BLaER1 (cell line): ENCODE measurements around the gene HPGD.

Experiments used
- H3K27ac ChIP-seq: shearing (Covaris generic); formaldehyde crosslinking; 2 replicates; pipeline ENCODE4 v1.8.1; 2022
- H3K27me3 ChIP-seq: shearing (Covaris generic); formaldehyde crosslinking; 2 replicates; pipeline ENCODE4 v1.8.1; 2022
- H3K36me3 ChIP-seq: shearing (Covaris generic); formaldehyde crosslinking; 2 replicates; pipeline ENCODE4 v1.8.1; 2022
- H3K4me1 ChIP-seq: shearing (Covaris generic); formaldehyde crosslinking; 2 replicates; pipeline ENCODE4 v1.8.1; 2022
- H3K4me2 ChIP-seq: shearing (Covaris generic); formaldehyde crosslinking; 2 replicates; pipeline ENCODE4 v1.8.1; 2022
- H3K4me3 ChIP-seq: shearing (Covaris generic); formaldehyde crosslinking; 2 replicates; pipeline ENCODE4 v1.8.1; 2022
- H3K9ac ChIP-seq: shearing (Covaris generic); formaldehyde crosslinking; 2 replicates; pipeline ENCODE4 v1.8.1; 2022
- H3K9me3 ChIP-seq: shearing (Covaris generic); formaldehyde crosslinking; 2 replicates; pipeline ENCODE4 v1.8.1; 2022
- H4K20me1 ChIP-seq: shearing (Covaris generic); formaldehyde crosslinking; 2 replicates; pipeline ENCODE4 v1.8.1; 2022
- Cebpa-rat ChIP-seq: shearing (Covaris generic); IDR thresholded peaks from 2 replicates; pipeline ENCODE4 v1.8.1; 2022

Gene HPGD

GRCh38 chr4:174549721-174550120 lies 27.4 kb upstream of the HPGD start:
- Histone ChIP-seq H3K4me2 (no peak overlapping the region), H3K27ac (no peak overlapping the region), H3K4me1 (no peaks in the 10 kb centered on the region), H3K9ac (no peak overlapping the region), H3K36me3 (no peaks in the 10 kb centered on the region), H3K27me3 (no peaks in the 10 kb centered on the region), H3K9me3 (peaks cover 11% of the 10 kb centered on the region; the same call in 1 of the 2 replicates), H3K4me3 (no peak overlapping the region), H4K20me1 (no peaks in the 10 kb centered on the region)
- TF ChIP-seq Cebpa-rat = no peak

- H3K4me1 ChIP-seq = no peaks in the 10 kb centered on the region
- no peak overlapping the region for H3K4me2 ChIP-seq
- H3K27me3 ChIP-seq = no peaks in the 10 kb centered on the region
- no peak overlapping the region for H3K27ac ChIP-seq
- H3K36me3 ChIP-seq = no peaks in the 10 kb centered on the region
- TF ChIP-seq Cebpa-rat = no peak
- no peaks in the 10 kb centered on the region for H4K20me1 ChIP-seq
- H3K9ac ChIP-seq = no peak overlapping the region
- 0 out of 2 replicates have a peak, but pooled peaks cover 7% of the 10 kb centered on the region for H3K9me3 ChIP-seq
- H3K4me3 ChIP-seq = no peak overlapping the region
Observed at GRCh38 chr4:174545268-174545667, 23.0 kb upstream of the HPGD start.

GRCh38 chr4:174544496-174544895 lies 22.2 kb upstream of the HPGD start:
- Histone ChIP-seq H3K27me3 (no peaks in the 10 kb centered on the region), H4K20me1 (no peaks in the 10 kb centered on the region), H3K27ac (no peak overlapping the region), H3K9ac (no peak overlapping the region), H3K4me1 (no peaks in the 10 kb centered on the region), H3K4me2 (no peak overlapping the region), H3K9me3 (0 out of 2 replicates have a peak, but pooled peaks cover 7% of the 10 kb centered on the region), H3K4me3 (no peak overlapping the region), H3K36me3 (no peaks in the 10 kb centered on the region)
- TF ChIP-seq Cebpa-rat = no peak

GRCh38 chr4:174540175-174540574 lies 17.9 kb upstream of the HPGD start:
- Histone ChIP-seq H3K4me2 (no peak overlapping the region), H3K9ac (no peak overlapping the region)
- TF ChIP-seq Cebpa-rat = no peak

GRCh38 chr4:174539571-174539970 lies 17.3 kb upstream of the HPGD start:
- Histone ChIP-seq H3K9me3 (no peaks in the 10 kb centered on the region), H3K4me3 (no peak overlapping the region), H4K20me1 (no peaks in the 10 kb centered on the region), H3K27me3 (no peaks in the 10 kb centered on the region), H3K9ac (no peak overlapping the region), H3K27ac (no peak overlapping the region), H3K36me3 (no peaks in the 10 kb centered on the region), H3K4me2 (no peak overlapping the region), H3K4me1 (no peaks in the 10 kb centered on the region)
- no peak for TF ChIP-seq Cebpa-rat

More at GRCh38 chr4:174540175-174540574, 17.9 kb upstream of the HPGD start:
- Histone ChIP-seq H4K20me1 (no peaks in the 10 kb centered on the region), H3K36me3 (no peaks in the 10 kb centered on the region), H3K27me3 (no peaks in the 10 kb centered on the region), H3K27ac (no peak overlapping the region), H3K9me3 (no peaks in the 10 kb centered on the region), H3K4me1 (no peaks in the 10 kb centered on the region), H3K4me3 (no peak overlapping the region)

- Histone ChIP-seq H3K9ac (no peak overlapping the region), H3K36me3 (no peaks in the 10 kb centered on the region), H3K27ac (no peak overlapping the region), H3K4me3 (no peak overlapping the region), H4K20me1 (no peaks in the 10 kb centered on the region), H3K4me2 (no peak overlapping the region), H3K4me1 (no peaks in the 10 kb centered on the region), H3K27me3 (no peaks in the 10 kb centered on the region), H3K9me3 (no peaks in the 10 kb centered on the region)
- TF ChIP-seq Cebpa-rat = no peak
Observed at GRCh38 chr4:174538876-174539250, 16.6 kb upstream of the HPGD start.

- no peaks in the 10 kb centered on the region for H4K20me1 ChIP-seq
- H3K27ac ChIP-seq = no peak overlapping the region
- no peak overlapping the region for H3K9ac ChIP-seq
- no peaks in the 10 kb centered on the region for H3K36me3 ChIP-seq
- no peaks in the 10 kb centered on the region for H3K27me3 ChIP-seq
- H3K4me1 ChIP-seq = no peaks in the 10 kb centered on the region
- H3K4me2 ChIP-seq = no peak overlapping the region
- no peak for TF ChIP-seq Cebpa-rat
- no peaks in the 10 kb centered on the region for H3K9me3 ChIP-seq
- H3K4me3 ChIP-seq = no peak overlapping the region
Observed at GRCh38 chr4:174538123-174538875, 16.0 kb upstream of the HPGD start.

- Histone ChIP-seq H4K20me1 (no peaks in the 10 kb centered on the region), H3K4me3 (no peak overlapping the region), H3K27me3 (no peaks in the 10 kb centered on the region), H3K4me2 (no peak overlapping the region), H3K4me1 (no peaks in the 10 kb centered on the region), H3K9me3 (no peaks in the 10 kb centered on the region), H3K27ac (no peak overlapping the region), H3K36me3 (no peaks in the 10 kb centered on the region), H3K9ac (no peak overlapping the region)
- TF ChIP-seq Cebpa-rat = no peak
Observed at GRCh38 chr4:174537634-174538033, 15.3 kb upstream of the HPGD start.

GRCh38 chr4:174534461-174534860 lies 12.2 kb upstream of the HPGD start:
- no peak overlapping the region for H3K9ac ChIP-seq
- no peak overlapping the region for H3K4me2 ChIP-seq
- H4K20me1 ChIP-seq = no peaks in the 10 kb centered on the region
- no peaks in the 10 kb centered on the region for H3K27me3 ChIP-seq
- peaks cover 14% of the 10 kb centered on the region for H3K4me1 ChIP-seq
- no peak for TF ChIP-seq Cebpa-rat
- no peaks in the 10 kb centered on the region for H3K36me3 ChIP-seq
- no peak overlapping the region for H3K27ac ChIP-seq
- H3K4me3 ChIP-seq = no peak overlapping the region
- no peaks in the 10 kb centered on the region for H3K9me3 ChIP-seq

GRCh38 chr4:174532445-174532844 lies 10.2 kb upstream of the HPGD start:
- H3K27me3 ChIP-seq = no peaks in the 10 kb centered on the region
- H3K9me3 ChIP-seq = no peaks in the 10 kb centered on the region
- H4K20me1 ChIP-seq = no peaks in the 10 kb centered on the region
- H3K9ac ChIP-seq = no peak overlapping the region
- peaks cover 15% of the 10 kb centered on the region for H3K4me1 ChIP-seq
- H3K36me3 ChIP-seq = no peaks in the 10 kb centered on the region
- no peak overlapping the region for H3K4me3 ChIP-seq
- no peak for TF ChIP-seq Cebpa-rat
- H3K4me2 ChIP-seq = no peak overlapping the region
- H3K27ac ChIP-seq = no peak overlapping the region
